Measurements from ENCODE around the gene JAGN1.

Gene JAGN1

DNA sequence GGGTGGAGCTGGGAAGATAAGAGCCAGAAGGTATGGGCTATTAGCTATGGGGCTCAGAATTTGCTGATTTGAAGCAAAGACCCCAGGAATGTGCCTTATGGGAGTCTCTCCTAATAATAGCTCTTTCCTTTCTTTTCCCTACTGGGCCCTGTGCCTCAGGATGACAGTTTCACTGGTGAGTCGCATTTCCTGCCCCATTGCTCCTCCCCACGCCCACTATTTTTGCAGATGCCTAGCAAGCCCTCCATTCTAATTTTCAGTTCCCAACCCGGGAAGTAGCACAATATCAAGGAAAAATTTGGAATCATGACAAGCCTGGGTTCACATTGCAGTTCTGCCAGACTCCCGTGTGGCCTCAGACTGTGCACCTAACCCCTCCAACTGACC lies 12.8 kb downstream of the JAGN1 start:
- DNase-seq (ENCODE audit: low read depth) = no peak
- peak overlapping the region; percentile 41 for H3K4me3 ChIP-seq (ENCODE audit: low read length)
- no peak for TF ChIP-seq CTCF (conservative IDR thresholded peaks at IDR 0.05; ENCODE audit: low read depth, low read length)

GRCh38 chr3:9903904-9904303 lies 13.5 kb downstream of the JAGN1 start:
- H3K4me3 ChIP-seq (ENCODE audit: low read length) = no peak overlapping the region
- DNase-seq (ENCODE audit: low read depth) = no peak
- no peak for TF ChIP-seq CTCF (conservative IDR thresholded peaks at IDR 0.05; ENCODE audit: low read depth, low read length)

GRCh38 chr3:9906480-9906879 lies 16.1 kb downstream of the JAGN1 start:
- H3K4me3 ChIP-seq (ENCODE audit: low read length) = no peak overlapping the region
- no peak for DNase-seq (ENCODE audit: low read depth)
- no peak for TF ChIP-seq CTCF (conservative IDR thresholded peaks at IDR 0.05; ENCODE audit: low read depth, low read length)

DNA sequence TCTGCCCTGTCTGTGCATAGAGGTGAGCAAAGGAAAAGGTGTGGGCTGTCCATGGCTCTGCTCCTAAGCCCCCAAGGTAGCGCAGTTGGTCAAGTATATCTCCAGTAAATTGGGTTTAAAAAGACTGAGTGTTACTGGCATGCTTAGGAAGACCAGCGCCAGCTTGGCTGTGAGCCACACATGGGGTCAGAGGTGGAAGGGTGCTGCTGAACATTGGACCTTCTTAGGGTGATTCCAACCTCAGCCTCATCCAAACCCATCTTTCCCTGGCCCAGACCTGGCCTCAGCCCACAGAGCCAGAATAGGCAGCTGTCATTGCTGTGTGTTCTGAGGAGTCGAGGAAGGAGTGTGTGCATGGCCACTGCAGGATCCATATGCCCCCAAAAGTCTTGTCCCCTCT lies 17.9 kb downstream of the JAGN1 start:
- no peak overlapping the region for H3K4me3 ChIP-seq (ENCODE audit: low read length)
- no peak for TF ChIP-seq CTCF (conservative IDR thresholded peaks at IDR 0.05; ENCODE audit: low read depth, low read length)
- no peak for DNase-seq (ENCODE audit: low read depth)

DNA sequence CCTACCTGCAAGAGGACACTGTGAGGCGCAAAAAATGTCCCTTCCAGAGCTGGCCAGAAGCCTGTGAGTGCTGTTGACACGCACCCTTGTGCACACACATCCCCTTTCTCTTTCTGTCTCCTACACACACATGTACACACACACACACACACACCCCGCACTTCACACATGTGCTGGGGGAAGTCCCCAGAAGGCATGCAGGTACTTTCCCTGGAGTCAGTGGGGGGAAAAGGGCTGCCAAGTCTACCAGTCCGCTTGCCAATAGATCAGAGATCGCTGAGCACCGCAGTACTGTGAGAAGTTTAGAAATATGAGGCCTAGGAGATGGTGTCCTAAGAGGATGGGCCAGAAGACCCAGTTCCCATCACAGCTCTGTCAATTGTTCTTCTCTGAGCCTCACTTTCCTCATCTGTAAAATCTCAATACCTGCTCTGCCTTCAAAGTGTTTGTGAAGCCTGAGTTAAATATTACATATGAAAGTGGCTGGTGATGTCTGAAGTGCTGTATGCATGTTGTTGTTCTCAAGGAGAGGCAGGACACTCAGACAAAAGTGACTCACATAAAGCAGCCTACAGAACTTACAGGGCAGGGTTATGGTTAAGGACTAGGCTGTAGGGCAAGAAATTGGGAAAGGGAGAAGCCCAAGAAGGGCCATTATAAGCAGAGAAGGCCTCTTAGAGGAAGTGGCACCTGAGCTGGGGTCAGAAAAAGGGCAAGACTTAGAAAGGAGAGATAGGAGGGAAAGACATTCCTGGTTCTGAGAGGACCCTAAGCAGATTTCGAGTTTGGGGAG lies 19.0 kb downstream of the JAGN1 start:
- no peak for DNase-seq (ENCODE audit: low read depth)
- no peak overlapping the region for H3K4me3 ChIP-seq (ENCODE audit: low read length)
- TF ChIP-seq CTCF (conservative IDR thresholded peaks at IDR 0.05; ENCODE audit: low read depth, low read length) = no peak

GRCh38 chr3:9911863-9912262 lies 21.5 kb downstream of the JAGN1 start:
- H3K4me3 ChIP-seq (ENCODE audit: low read length) = no peak overlapping the region
- no peak for DNase-seq (ENCODE audit: low read depth)
- TF ChIP-seq CTCF (conservative IDR thresholded peaks at IDR 0.05; ENCODE audit: low read depth, low read length) = no peak

GRCh38 chr3:9912294-9912935 lies 22.0 kb downstream of the JAGN1 start:
- TF ChIP-seq CTCF (conservative IDR thresholded peaks at IDR 0.05; ENCODE audit: low read depth, low read length) = no peak
- no peak overlapping the region for H3K4me3 ChIP-seq (ENCODE audit: low read length)
- DNase-seq (ENCODE audit: low read depth) = no peak

Measured in retinal pigment epithelial cell (primary cell).